GM06990 (cell line): ENCODE measurements around the gene ROR2.
A peak's percentile ranks its signal among the peaks of the same experiment; 100 is the strongest.

Source experiments
- DNase-seq: peaks from one replicate; pipeline ENCODE4 v3.0.0-alpha.2; 2011; ENCODE audit not compliant: insufficient read length; ENCODE audit errors: extremely low read depth
- H3K27me3 ChIP-seq: replicated peaks from 2 replicates; pipeline ENCODE4 v1.6.0; 2011; ENCODE audit warnings: low read length; ENCODE audit not compliant: control insufficient read depth, insufficient read depth
- H3K36me3 ChIP-seq: 2 replicates; pipeline ENCODE4 v1.5.1; 2011; ENCODE audit warnings: low read length; ENCODE audit not compliant: control insufficient read depth, insufficient read depth
- H3K4me3 ChIP-seq: replicated peaks from 2 replicates; pipeline ENCODE4 v1.5.1; 2011; ENCODE audit warnings: low read depth, mild to moderate bottlenecking, control low read depth, low read length
- CTCF ChIP-seq: IDR thresholded peaks from 2 replicates; pipeline ENCODE4 v1.5.1; 2011; ENCODE audit warnings: low read length, control low read depth, mild to moderate bottlenecking, inconsistent platforms; ENCODE audit not compliant: insufficient read depth, poor library complexity, severe bottlenecking

Gene ROR2

DNA sequence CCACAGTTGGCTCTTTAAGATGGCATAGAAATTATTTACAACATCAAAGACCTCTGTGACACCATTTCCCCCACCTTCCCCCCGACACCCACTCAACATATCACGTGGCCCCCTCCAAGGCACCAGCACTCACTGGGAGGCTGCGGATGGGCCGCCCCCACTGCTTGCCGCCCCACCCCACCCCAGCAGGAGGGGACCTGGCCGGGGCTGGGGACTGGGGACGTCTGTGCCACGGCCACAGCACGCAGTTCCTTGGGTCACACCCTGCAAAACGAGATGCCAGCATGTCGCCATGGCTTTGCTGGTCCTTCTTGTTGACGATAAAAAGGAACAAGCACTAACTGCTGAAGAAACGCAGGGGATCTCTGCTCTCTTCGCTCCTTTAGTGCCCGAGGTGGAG lies 269.0 kb downstream of the ROR2 start:
- H3K27me3 ChIP-seq: no peaks in the 10 kb centered on the region; the same call in 1 of the 2 replicates
- no peak for DNase-seq
- H3K36me3 ChIP-seq: no peaks in the 10 kb centered on the region
- no peak overlapping the region for H3K4me3 ChIP-seq
- TF ChIP-seq CTCF: no peak

DNA sequence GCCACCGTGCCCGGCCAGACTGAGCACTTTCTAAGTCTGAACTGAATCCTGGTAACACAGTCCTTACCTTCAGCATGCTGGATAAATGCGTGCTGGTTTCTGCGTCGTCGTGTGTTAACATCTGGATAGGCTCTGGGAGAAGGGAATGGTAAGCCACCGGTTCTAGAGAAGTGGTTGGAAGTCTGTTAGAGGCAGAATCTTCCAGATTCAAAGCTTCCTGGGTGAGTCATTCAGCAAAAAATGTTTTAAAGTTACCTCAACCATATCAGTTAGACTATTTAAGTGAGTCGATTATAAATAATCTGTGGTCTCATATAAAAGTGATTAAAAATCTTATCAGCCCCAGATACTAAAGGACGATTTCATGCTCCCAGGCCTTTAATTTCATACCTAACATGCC lies 269.9 kb downstream of the ROR2 start:
- H3K4me3 ChIP-seq: no peak overlapping the region
- H3K36me3 ChIP-seq: no peaks in the 10 kb centered on the region
- TF ChIP-seq CTCF: no peak
- DNase-seq: no peak
- H3K27me3 ChIP-seq: no peaks in the 10 kb centered on the region; the same call in 1 of the 2 replicates

GRCh38 chr9:91678807-91679580 lies 271.0 kb downstream of the ROR2 start:
- Histone ChIP-seq H3K27me3 (no peaks in the 10 kb centered on the region; the same call in 1 of the 2 replicates), H3K4me3 (no peak overlapping the region), H3K36me3 (no peaks in the 10 kb centered on the region)
- no peak for DNase-seq
- no peak for TF ChIP-seq CTCF

- no peaks in the 10 kb centered on the region; the same call in 1 of the 2 replicates for H3K27me3 ChIP-seq
- H3K4me3 ChIP-seq: no peak overlapping the region
- DNase-seq: no peak
- no peak for TF ChIP-seq CTCF
- H3K36me3 ChIP-seq: no peaks in the 10 kb centered on the region
Observed at GRCh38 chr9:91677822-91678436, 272.1 kb downstream of the ROR2 start.

- no peak for TF ChIP-seq CTCF
- H3K4me3 ChIP-seq: no peak overlapping the region
- H3K27me3 ChIP-seq: no peaks in the 10 kb centered on the region; the same call in 1 of the 2 replicates
- DNase-seq: no peak
- H3K36me3 ChIP-seq: no peaks in the 10 kb centered on the region
Observed at GRCh38 chr9:91677331-91677730, 272.7 kb downstream of the ROR2 start.

DNA sequence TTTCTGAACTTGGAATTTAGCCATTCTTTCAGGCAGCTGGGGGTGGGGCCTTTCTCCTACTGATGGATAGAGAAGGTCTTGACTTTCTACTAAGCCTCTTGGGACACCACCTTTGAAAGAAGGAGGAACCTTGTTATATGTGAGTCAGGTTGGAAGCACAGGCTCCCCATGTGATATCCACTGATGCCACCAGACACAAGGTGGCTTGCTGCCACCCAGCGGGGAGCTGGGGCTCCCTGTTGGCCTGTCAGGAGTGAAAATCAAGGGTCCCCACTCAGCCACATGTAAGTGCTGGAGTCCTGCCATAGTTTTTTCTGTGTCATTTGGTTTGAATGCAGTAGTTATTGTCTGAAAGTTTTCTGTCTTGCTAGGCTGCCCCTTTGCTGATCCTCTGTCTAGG lies 274.0 kb downstream of the ROR2 start:
- Histone ChIP-seq H3K27me3 (no peaks in the 10 kb centered on the region; the same call in 1 of the 2 replicates), H3K4me3 (no peak overlapping the region), H3K36me3 (no peaks in the 10 kb centered on the region)
- TF ChIP-seq CTCF: peak; percentile 55
- no peak for DNase-seq
